WTC11 (cell line): Measurements from ENCODE around the gene IQCE. TPM values are rescaled to one million over a fixed set of nuclear protein-coding genes. Genes with fewer than 3 reads are reported as not detected.
A peak's percentile ranks its signal among the peaks of the same experiment; 100 is the strongest.

Experiments used
- ATAC-seq: fragments of 200-7000 bp; cut with Tn5 transposase; 2 replicates; pipeline ENCODE4 v1.10.0; 2021; ENCODE audit warnings: mild to moderate bottlenecking, moderate library complexity
- CTCF ChIA-PET: fragments of 300-600 bp; sonication (Branson Sonifier 250); formaldehyde crosslinking; loops from one replicate; lab custom pipeline; 2021; ENCODE audit warnings: antibody characterized with exemption; lab: Charles Lee
- POLR2A ChIA-PET: fragments of 350-600 bp; sonication (Branson Sonifier 250); formaldehyde crosslinking; loops from one replicate; lab custom pipeline; 2021; ENCODE audit warnings: antibody characterized with exemption; lab: Charles Lee
- DNase-seq: peaks from one replicate; pipeline ENCODE4 v3.0.0; 2021; ENCODE audit warnings: low spot score
- H3K27ac Mint-ChIP-seq: 2 replicates; pipeline ENCODE4 v1.8.0; 2021; ENCODE audit warnings: mixed read lengths
- H3K27me3 Mint-ChIP-seq: 2 replicates; pipeline ENCODE4 v1.8.0; 2021; ENCODE audit warnings: low read depth, mild to moderate bottlenecking, moderate library complexity, mixed read lengths
- H3K36me3 Mint-ChIP-seq: 2 replicates; pipeline ENCODE4 v1.8.0; 2021; ENCODE audit warnings: mixed read lengths
- H3K4me1 Mint-ChIP-seq: 2 replicates; pipeline ENCODE4 v1.8.0; 2022; ENCODE audit warnings: mixed read lengths
- H3K4me3 Mint-ChIP-seq: 2 replicates; pipeline ENCODE4 v1.8.0; 2021; ENCODE audit warnings: mild to moderate bottlenecking, moderate library complexity, mixed read lengths
- H3K9me3 Mint-ChIP-seq: 2 replicates; pipeline ENCODE4 v1.8.0; 2021; ENCODE audit warnings: mixed read lengths
- ELF4 ChIP-seq: sonication (generic); formaldehyde crosslinking; IDR thresholded peaks from 2 replicates; pipeline ENCODE4 v1.8.1; 2022; ENCODE audit warnings: low read depth, mild to moderate bottlenecking, moderate library complexity, missing genetic modification reagents
- FOXJ3 ChIP-seq: sonication (generic); formaldehyde crosslinking; IDR thresholded peaks from 2 replicates; pipeline ENCODE4 v1.9.0; 2021; ENCODE audit warnings: missing genetic modification reagents, mild to moderate bottlenecking, borderline replicate concordance
- JAZF1 ChIP-seq: fragments of 250-450 bp; sonication (Bioruptor Pico); IDR thresholded peaks from 2 replicates; pipeline ENCODE4 v1.9.0; 2021; ENCODE audit warnings: moderate library complexity, mild to moderate bottlenecking, inconsistent platforms
- MXD4 ChIP-seq: fragments of 250-450 bp; sonication (Bioruptor Pico); IDR thresholded peaks from 2 replicates; pipeline ENCODE4 v1.8.0; 2021; ENCODE audit warnings: mild to moderate bottlenecking, moderate library complexity, borderline replicate concordance
- NFATC4 ChIP-seq: fragments of 250-450 bp; sonication (Bioruptor Pico); IDR thresholded peaks from 2 replicates; pipeline ENCODE4 v1.9.0; 2021; ENCODE audit warnings: mild to moderate bottlenecking
- NR2C2 ChIP-seq: sonication (generic); formaldehyde crosslinking; IDR thresholded peaks from 2 replicates; pipeline ENCODE4 v1.8.0; 2022; ENCODE audit warnings: mild to moderate bottlenecking, missing genetic modification reagents
- TEAD1 ChIP-seq: sonication (generic); formaldehyde crosslinking; IDR thresholded peaks from 2 replicates; pipeline ENCODE4 v1.8.0; 2022; ENCODE audit warnings: mild to moderate bottlenecking, missing genetic modification reagents
- ZNF121 ChIP-seq: sonication (generic); formaldehyde crosslinking; IDR thresholded peaks from 2 replicates; pipeline ENCODE4 v1.8.0; 2023; ENCODE audit warnings: missing genetic modification reagents
- ZNF263 ChIP-seq: sonication (generic); formaldehyde crosslinking; IDR thresholded peaks from 2 replicates; pipeline ENCODE4 v1.8.1; 2022; ENCODE audit warnings: low read depth, mild to moderate bottlenecking, moderate library complexity, missing genetic modification reagents
- total RNA-seq: library from RNA; stranded (reverse); gene quantifications from 3 replicates; pipeline ENCODE4 v1.2.3, GENCODE V29; 2021
- TF ChIP-seq, protein P1 (sequence below): sonication (generic); formaldehyde crosslinking; IDR thresholded peaks from 2 replicates; pipeline ENCODE4 v1.8.1; 2022; ENCODE audit warnings: missing genetic modification reagents, borderline replicate concordance
- TF ChIP-seq, protein P2 (sequence below): sonication (generic); formaldehyde crosslinking; conservative IDR thresholded peaks from 2 replicates; pipeline ENCODE4 v1.8.1; 2022; ENCODE audit warnings: mild to moderate bottlenecking, missing genetic modification reagents
- TF ChIP-seq, protein P3 (sequence below): sonication (generic); formaldehyde crosslinking; IDR thresholded peaks from 2 replicates; pipeline ENCODE4 v1.8.1; 2022; ENCODE audit warnings: mild to moderate bottlenecking, missing genetic modification reagents, moderate library complexity, borderline replicate concordance
- TF ChIP-seq, protein P4 (sequence below): sonication (generic); formaldehyde crosslinking; IDR thresholded peaks from 2 replicates; pipeline ENCODE4 v1.8.1; 2023; ENCODE audit warnings: mild to moderate bottlenecking, missing genetic modification reagents, moderate library complexity
- TF ChIP-seq, protein P5 (sequence below): sonication (generic); formaldehyde crosslinking; IDR thresholded peaks from 2 replicates; pipeline ENCODE4 v1.8.1; 2022; ENCODE audit warnings: mild to moderate bottlenecking, moderate library complexity, missing genetic modification reagents
- TF ChIP-seq, protein P6 (sequence below): sonication (generic); formaldehyde crosslinking; IDR thresholded peaks from 2 replicates; pipeline ENCODE4 v1.8.1; 2023; ENCODE audit warnings: mild to moderate bottlenecking, moderate library complexity, missing genetic modification reagents
- TF ChIP-seq, protein P7 (sequence below): sonication (generic); formaldehyde crosslinking; IDR thresholded peaks from 2 replicates; pipeline ENCODE4 v1.8.0; 2022; ENCODE audit warnings: missing genetic modification reagents
- TF ChIP-seq, protein P8 (sequence below): sonication (generic); formaldehyde crosslinking; IDR thresholded peaks from 2 replicates; pipeline ENCODE4 v1.8.0; 2022; ENCODE audit warnings: mild to moderate bottlenecking, missing genetic modification reagents
- TF ChIP-seq, protein P9 (sequence below): fragments of 250-450 bp; sonication (Bioruptor Pico); IDR thresholded peaks from 2 replicates; pipeline ENCODE4 v2.1.2; 2022; ENCODE audit warnings: mild to moderate bottlenecking, moderate library complexity

The IQCE gene
- total RNA-seq, 1 experiment from 2014 or later, result 4.4 TPM

DNA sequence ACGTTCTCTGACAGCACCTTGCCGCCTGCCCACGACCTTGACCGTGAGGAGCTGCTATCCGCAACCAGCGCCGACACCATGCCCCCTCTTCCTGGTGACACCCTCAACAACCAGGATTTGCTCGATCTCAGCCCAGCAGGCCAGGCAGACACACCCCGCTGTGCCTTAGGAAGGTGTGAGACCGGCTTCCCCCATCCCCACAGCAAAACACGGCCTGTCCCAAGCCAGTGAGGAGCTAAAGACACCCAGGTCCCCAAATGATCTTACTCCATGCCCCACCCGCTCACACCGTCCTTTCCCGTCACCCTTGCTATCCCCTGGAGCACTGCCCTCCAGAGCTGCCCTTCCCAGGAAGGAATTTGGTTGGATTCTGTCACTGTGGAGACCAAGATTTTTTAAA is 51.7 kb downstream of the IQCE start:
- no peak for TF ChIP-seq TEAD1 (CRISPR knock-in tag)
- peak overlapping the region; percentile 30 for H3K27ac Mint-ChIP-seq
- peaks cover 20% of the 10 kb centered on the region for H3K4me1 Mint-ChIP-seq
- H3K36me3 Mint-ChIP-seq, result no peaks in the 10 kb centered on the region
- no peak overlapping the region for H3K4me3 Mint-ChIP-seq
- no peaks in the 10 kb centered on the region for H3K27me3 Mint-ChIP-seq
- ChIA-PET POLR2A (no interaction called here), CTCF (interaction anchor here (0.6 to 3.9 kb wide), 9 partner anchors 11 to 159 kb away, joined by 3 to 27 read pairs (median 5); partner anchors contain the start of gene TTYH3)
- ATAC-seq, result no peak
- H3K9me3 Mint-ChIP-seq, result no peaks in the 10 kb centered on the region
- no peak for DNase-seq

DNA sequence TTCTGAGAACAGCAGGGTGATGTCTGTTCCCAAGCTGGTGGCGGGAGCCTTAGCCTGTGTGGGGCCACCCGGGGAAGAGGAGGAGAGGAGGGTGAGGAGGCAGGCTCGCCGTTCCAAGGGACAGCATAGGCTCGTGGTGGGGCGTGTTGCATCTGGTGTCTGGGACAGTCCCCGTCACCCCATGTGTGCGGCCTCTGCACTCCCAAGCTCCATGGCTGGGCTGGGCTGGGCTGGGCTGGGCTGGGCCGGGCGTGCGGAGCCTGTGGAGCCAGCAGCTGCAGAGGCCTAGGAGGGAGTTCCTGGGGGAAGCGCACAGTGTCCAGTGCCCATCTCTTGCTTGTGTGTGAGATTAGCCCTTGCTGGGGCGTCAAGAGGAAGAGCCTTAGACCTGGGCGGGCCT is 52.1 kb downstream of the IQCE start:
- H3K4me3 Mint-ChIP-seq, result no peak overlapping the region
- no peaks in the 10 kb centered on the region for H3K36me3 Mint-ChIP-seq
- H3K9me3 Mint-ChIP-seq, result no peaks in the 10 kb centered on the region
- TF ChIP-seq FOXJ3 (CRISPR knock-in tag) (no peak), ELF4 (CRISPR knock-in tag) (no peak)
- TF ChIP-seq, protein P1, sequence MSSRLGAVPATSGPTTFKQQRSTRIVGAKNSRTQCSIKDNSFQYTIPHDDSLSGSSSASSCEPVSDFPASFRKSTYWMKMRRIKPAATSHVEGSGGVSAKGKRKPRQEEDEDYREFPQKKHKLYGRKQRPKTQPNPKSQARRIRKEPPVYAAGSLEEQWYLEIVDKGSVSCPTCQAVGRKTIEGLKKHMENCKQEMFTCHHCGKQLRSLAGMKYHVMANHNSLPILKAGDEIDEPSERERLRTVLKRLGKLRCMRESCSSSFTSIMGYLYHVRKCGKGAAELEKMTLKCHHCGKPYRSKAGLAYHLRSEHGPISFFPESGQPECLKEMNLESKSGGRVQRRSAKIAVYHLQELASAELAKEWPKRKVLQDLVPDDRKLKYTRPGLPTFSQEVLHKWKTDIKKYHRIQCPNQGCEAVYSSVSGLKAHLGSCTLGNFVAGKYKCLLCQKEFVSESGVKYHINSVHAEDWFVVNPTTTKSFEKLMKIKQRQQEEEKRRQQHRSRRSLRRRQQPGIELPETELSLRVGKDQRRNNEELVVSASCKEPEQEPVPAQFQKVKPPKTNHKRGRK, result no peak
- H3K27me3 Mint-ChIP-seq, result no peaks in the 10 kb centered on the region
- DNase-seq (no peak), ATAC-seq (no peak)
- POLR2A ChIA-PET, result no interaction called here
- CTCF ChIA-PET, result interaction anchor here (0.6 to 3.9 kb wide), 12 partner anchors 11 to 160 kb away, joined by 3 to 27 read pairs (median 6); partner anchors contain the start of gene TTYH3
- H3K27ac Mint-ChIP-seq, result peak overlapping the region; percentile 30
- H3K4me1 Mint-ChIP-seq, result peaks cover 20% of the 10 kb centered on the region

DNA sequence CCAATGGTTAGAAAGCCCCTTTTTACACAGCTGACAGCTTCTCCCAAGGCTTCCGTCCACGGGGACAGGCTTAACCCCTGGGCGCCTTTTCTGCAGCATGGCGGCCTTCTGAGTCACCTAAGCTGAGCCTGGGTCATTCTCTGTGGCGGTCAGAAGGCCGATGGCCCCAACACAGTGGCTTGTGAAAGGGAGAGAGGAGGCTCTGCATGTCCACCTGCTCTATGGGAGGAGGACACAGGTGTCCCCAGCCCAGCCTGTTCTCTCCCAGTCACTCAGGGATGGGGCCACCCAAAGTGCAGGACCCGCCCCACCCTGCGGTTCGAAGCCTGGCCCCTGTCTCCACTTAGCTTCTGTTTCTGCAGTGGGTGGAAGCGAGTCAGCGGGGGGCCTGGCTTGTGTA is 52.6 kb downstream of the IQCE start:
- Mint-ChIP-seq H3K4me1 (peaks cover 21% of the 10 kb centered on the region), H3K9me3 (no peaks in the 10 kb centered on the region), H3K27me3 (no peaks in the 10 kb centered on the region), H3K27ac (no peak overlapping the region), H3K4me3 (no peak overlapping the region), H3K36me3 (no peaks in the 10 kb centered on the region)
- POLR2A ChIA-PET, result no interaction called here
- DNase-seq (no peak), ATAC-seq (no peak)
- CTCF ChIA-PET, result interaction anchor here (0.5 to 3.9 kb wide), 14 partner anchors 10 to 160 kb away, joined by 3 to 27 read pairs (median 4); partner anchors contain the start of gene TTYH3
- no peak for TF ChIP-seq MXD4
- TF ChIP-seq, protein P2, sequence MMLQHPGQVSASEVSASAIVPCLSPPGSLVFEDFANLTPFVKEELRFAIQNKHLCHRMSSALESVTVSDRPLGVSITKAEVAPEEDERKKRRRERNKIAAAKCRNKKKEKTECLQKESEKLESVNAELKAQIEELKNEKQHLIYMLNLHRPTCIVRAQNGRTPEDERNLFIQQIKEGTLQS, result no peak
- TF ChIP-seq, protein P3, sequence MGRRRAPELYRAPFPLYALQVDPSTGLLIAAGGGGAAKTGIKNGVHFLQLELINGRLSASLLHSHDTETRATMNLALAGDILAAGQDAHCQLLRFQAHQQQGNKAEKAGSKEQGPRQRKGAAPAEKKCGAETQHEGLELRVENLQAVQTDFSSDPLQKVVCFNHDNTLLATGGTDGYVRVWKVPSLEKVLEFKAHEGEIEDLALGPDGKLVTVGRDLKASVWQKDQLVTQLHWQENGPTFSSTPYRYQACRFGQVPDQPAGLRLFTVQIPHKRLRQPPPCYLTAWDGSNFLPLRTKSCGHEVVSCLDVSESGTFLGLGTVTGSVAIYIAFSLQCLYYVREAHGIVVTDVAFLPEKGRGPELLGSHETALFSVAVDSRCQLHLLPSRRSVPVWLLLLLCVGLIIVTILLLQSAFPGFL, result no peak
- TF ChIP-seq, protein P4, sequence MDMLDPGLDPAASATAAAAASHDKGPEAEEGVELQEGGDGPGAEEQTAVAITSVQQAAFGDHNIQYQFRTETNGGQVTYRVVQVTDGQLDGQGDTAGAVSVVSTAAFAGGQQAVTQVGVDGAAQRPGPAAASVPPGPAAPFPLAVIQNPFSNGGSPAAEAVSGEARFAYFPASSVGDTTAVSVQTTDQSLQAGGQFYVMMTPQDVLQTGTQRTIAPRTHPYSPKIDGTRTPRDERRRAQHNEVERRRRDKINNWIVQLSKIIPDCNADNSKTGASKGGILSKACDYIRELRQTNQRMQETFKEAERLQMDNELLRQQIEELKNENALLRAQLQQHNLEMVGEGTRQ (CRISPR knock-in tag), result no peak
- TF ChIP-seq ZNF121, result no peak
- no peak for TF ChIP-seq ZNF263 (CRISPR knock-in tag)
- TF ChIP-seq, protein P5, sequence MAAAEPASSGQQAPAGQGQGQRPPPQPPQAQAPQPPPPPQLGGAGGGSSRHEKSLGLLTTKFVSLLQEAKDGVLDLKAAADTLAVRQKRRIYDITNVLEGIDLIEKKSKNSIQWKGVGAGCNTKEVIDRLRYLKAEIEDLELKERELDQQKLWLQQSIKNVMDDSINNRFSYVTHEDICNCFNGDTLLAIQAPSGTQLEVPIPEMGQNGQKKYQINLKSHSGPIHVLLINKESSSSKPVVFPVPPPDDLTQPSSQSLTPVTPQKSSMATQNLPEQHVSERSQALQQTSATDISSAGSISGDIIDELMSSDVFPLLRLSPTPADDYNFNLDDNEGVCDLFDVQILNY (CRISPR knock-in tag), result no peak
- TF ChIP-seq, protein P6, sequence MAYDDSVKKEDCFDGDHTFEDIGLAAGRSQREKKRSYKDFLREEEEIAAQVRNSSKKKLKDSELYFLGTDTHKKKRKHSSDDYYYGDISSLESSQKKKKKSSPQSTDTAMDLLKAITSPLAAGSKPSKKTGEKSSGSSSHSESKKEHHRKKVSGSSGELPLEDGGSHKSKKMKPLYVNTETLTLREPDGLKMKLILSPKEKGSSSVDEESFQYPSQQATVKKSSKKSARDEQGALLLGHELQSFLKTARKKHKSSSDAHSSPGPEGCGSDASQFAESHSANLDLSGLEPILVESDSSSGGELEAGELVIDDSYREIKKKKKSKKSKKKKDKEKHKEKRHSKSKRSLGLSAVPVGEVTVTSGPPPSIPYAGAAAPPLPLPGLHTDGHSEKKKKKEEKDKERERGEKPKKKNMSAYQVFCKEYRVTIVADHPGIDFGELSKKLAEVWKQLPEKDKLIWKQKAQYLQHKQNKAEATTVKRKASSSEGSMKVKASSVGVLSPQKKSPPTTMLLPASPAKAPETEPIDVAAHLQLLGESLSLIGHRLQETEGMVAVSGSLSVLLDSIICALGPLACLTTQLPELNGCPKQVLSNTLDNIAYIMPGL, result no peak
- TF ChIP-seq, protein P7, sequence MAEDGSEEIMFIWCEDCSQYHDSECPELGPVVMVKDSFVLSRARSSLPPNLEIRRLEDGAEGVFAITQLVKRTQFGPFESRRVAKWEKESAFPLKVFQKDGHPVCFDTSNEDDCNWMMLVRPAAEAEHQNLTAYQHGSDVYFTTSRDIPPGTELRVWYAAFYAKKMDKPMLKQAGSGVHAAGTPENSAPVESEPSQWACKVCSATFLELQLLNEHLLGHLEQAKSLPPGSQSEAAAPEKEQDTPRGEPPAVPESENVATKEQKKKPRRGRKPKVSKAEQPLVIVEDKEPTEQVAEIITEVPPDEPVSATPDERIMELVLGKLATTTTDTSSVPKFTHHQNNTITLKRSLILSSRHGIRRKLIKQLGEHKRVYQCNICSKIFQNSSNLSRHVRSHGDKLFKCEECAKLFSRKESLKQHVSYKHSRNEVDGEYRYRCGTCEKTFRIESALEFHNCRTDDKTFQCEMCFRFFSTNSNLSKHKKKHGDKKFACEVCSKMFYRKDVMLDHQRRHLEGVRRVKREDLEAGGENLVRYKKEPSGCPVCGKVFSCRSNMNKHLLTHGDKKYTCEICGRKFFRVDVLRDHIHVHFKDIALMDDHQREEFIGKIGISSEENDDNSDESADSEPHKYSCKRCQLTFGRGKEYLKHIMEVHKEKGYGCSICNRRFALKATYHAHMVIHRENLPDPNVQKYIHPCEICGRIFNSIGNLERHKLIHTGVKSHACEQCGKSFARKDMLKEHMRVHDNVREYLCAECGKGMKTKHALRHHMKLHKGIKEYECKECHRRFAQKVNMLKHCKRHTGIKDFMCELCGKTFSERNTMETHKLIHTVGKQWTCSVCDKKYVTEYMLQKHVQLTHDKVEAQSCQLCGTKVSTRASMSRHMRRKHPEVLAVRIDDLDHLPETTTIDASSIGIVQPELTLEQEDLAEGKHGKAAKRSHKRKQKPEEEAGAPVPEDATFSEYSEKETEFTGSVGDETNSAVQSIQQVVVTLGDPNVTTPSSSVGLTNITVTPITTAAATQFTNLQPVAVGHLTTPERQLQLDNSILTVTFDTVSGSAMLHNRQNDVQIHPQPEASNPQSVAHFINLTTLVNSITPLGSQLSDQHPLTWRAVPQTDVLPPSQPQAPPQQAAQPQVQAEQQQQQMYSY (CRISPR knock-in tag), result no peak
- no peak for TF ChIP-seq NFATC4 (CRISPR knock-in tag)
- TF ChIP-seq, protein P8, sequence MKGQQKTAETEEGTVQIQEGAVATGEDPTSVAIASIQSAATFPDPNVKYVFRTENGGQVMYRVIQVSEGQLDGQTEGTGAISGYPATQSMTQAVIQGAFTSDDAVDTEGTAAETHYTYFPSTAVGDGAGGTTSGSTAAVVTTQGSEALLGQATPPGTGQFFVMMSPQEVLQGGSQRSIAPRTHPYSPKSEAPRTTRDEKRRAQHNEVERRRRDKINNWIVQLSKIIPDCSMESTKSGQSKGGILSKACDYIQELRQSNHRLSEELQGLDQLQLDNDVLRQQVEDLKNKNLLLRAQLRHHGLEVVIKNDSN, result no peak
- no peak for TF ChIP-seq JAZF1 (CRISPR knock-in tag)
- TF ChIP-seq NR2C2 (CRISPR knock-in tag), result no peak
- TF ChIP-seq, protein P9, sequence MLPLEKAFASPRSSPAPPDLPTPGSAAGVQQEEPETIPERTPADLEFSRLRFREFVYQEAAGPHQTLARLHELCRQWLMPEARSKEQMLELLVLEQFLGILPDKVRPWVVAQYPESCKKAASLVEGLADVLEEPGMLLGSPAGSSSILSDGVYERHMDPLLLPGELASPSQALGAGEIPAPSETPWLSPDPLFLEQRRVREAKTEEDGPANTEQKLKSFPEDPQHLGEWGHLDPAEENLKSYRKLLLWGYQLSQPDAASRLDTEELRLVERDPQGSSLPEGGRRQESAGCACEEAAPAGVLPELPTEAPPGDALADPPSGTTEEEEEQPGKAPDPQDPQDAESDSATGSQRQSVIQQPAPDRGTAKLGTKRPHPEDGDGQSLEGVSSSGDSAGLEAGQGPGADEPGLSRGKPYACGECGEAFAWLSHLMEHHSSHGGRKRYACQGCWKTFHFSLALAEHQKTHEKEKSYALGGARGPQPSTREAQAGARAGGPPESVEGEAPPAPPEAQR (CRISPR knock-in tag), result no peak
